DMS79 treated with DMSO at 0.1 percent for 48 hours (cell line): Measurements from ENCODE around the gene C2orf81.
A peak's percentile ranks its signal among the peaks of the same experiment; 100 is the strongest.

Experiments
- DNase-seq: peaks from one replicate; lab custom pipeline; 2025; lab: John Stamatoyannopoulos, UW

The C2orf81 gene

GRCh38 chr2:74390606-74391005 lies 30.8 kb downstream of the C2orf81 start:
- no peak for DNase-seq

- DNase-seq: no peak
Observed at GRCh38 chr2:74387346-74387745, 34.1 kb downstream of the C2orf81 start.

- DNase-seq: no peak
Observed at GRCh38 chr2:74385396-74385795, 36.0 kb downstream of the C2orf81 start.

GRCh38 chr2:74384051-74384450 lies 37.4 kb downstream of the C2orf81 start:
- no peak for DNase-seq

- DNase-seq: no peak
Observed at GRCh38 chr2:74383254-74383653, 38.2 kb downstream of the C2orf81 start.

- no peak for DNase-seq
Observed at GRCh38 chr2:74381751-74382150, 39.7 kb downstream of the C2orf81 start.

GRCh38 chr2:74379851-74380789 lies 41.3 kb downstream of the C2orf81 start, which contains the start of gene DCTN1:
DCTN1 (minus strand) TSS chr2:74380311; CDS start chr2:74380037, 274 bp downstream.
- peak; percentile 26 for DNase-seq

GRCh38 chr2:74378007-74378406 lies 43.4 kb downstream of the C2orf81 start:
- DNase-seq: no peak

- no peak for DNase-seq
Observed at GRCh38 chr2:74375838-74376237, 45.6 kb downstream of the C2orf81 start.

GRCh38 chr2:74374509-74375205 lies 46.8 kb downstream of the C2orf81 start:
- peak; percentile 90 for DNase-seq

- DNase-seq: no peak
Observed at GRCh38 chr2:74373985-74374384, 47.4 kb downstream of the C2orf81 start.

- peak; percentile 91 for DNase-seq
Observed at GRCh38 chr2:74373221-74373676, 48.2 kb downstream of the C2orf81 start.

GRCh38 chr2:74372674-74373073 lies 48.7 kb downstream of the C2orf81 start:
- DNase-seq: no peak

- DNase-seq: no peak
Observed at GRCh38 chr2:74371421-74371820, 50.0 kb downstream of the C2orf81 start.

- DNase-seq: no peak
Observed at GRCh38 chr2:74369976-74370375, 51.4 kb downstream of the C2orf81 start.

GRCh38 chr2:74368499-74368898 lies 52.9 kb downstream of the C2orf81 start:
- DNase-seq: no peak

GRCh38 chr2:74367789-74368188 lies 53.6 kb downstream of the C2orf81 start:
- no peak for DNase-seq

GRCh38 chr2:74366036-74366435 lies 55.4 kb downstream of the C2orf81 start:
- no peak for DNase-seq

- no peak for DNase-seq
Observed at GRCh38 chr2:74364533-74365505, 56.6 kb downstream of the C2orf81 start.
